ENCODE data around the gene ADGRD2. TPM values are rescaled to one million over a fixed set of nuclear protein-coding genes. Genes with fewer than 3 reads are reported as not detected.
A peak's percentile ranks its signal among the peaks of the same experiment; 100 is the strongest.

ADGRD2 gene
- polyA plus RNA-seq (2013, experiment 1 of 2) = not detected
- polyA plus RNA-seq (2013, experiment 2 of 2) = not detected

- Histone ChIP-seq H2AFZ (ENCODE audit: low read depth, low read length) (no peak within 1 kb of the TSS), H2BK5ac (ENCODE audit: low read depth, low read length, poor library complexity, severe bottlenecking) (no peak within 1 kb of the TSS), H3K23ac (ENCODE audit: low read length in 2 of 2) (peak within 1 kb of the TSS in 1 of 2 experiments; percentile 19), H2BK120ac (ENCODE audit: low read depth, low read length) (no peak within 1 kb of the TSS), H3K9ac (ENCODE audit: low read length) (no peak within 1 kb of the TSS), H2BK15ac (ENCODE audit: low read depth, poor library complexity, severe bottlenecking) (no peak within 1 kb of the TSS), H3K79me1 (replicated peaks; ENCODE audit: low read length, poor library complexity, severe bottlenecking) (no peaks in the 10 kb centered on the region), H2BK12ac (ENCODE audit: low read length in 2 of 2) (no peak within 1 kb of the TSS), H3K4me2 (ENCODE audit: low read length, poor library complexity, severe bottlenecking) (peak within 1 kb of the TSS; percentile 48), H3K4ac (ENCODE audit: low read depth in 1 of 2, low read length in 2 of 2) (no peak within 1 kb of the TSS), H3K27ac (ENCODE audit: low read length, poor library complexity, severe bottlenecking) (no peak within 1 kb of the TSS), H4K8ac (ENCODE audit: low read length) (no peak within 1 kb of the TSS), H4K91ac (ENCODE audit: low read length) (no peak within 1 kb of the TSS), H3K18ac (ENCODE audit: low read depth in 1 of 2, low read length in 2 of 2) (no peak within 1 kb of the TSS), H2AK5ac (ENCODE audit: low read length, severe bottlenecking) (no peak within 1 kb of the TSS), H3K27me3 (ENCODE audit: control insufficient read depth in 1 of 2, insufficient read depth in 1 of 2, low read length in 2 of 2) (peaks cover 56 to 59% of the 10 kb centered on the region in 2 experiments), H3K4me3 (ENCODE audit: insufficient read depth in 1 of 2, low read depth in 1 of 2, low read length in 2 of 2) (peak within 1 kb of the TSS in 1 of 2 experiments; percentile 66), H3K9me3 (ENCODE audit: control insufficient read depth, low read length) (no peaks in the 10 kb centered on the region), H3K36me3 (ENCODE audit: control insufficient read depth in 1 of 2, insufficient read depth in 2 of 2, low read depth in 1 of 2, low read length in 2 of 2) (peaks cover 0 to 2% of the 10 kb centered on the region in 2 experiments), H3K4me1 (ENCODE audit: control insufficient read depth, insufficient read depth, low read depth, low read length) (peaks cover 16% of the 10 kb centered on the region), H3K14ac (ENCODE audit: low read length in 2 of 2) (peak within 1 kb of the TSS in 1 of 2 experiments; percentile 37)
- WGBS = 7% methylated on average over 38 of the region's 41 CpGs
- DNase-seq = peak; percentile 44
Observed at GRCh38 chr9:124450241-124450924, at the start of gene ADGRD2. ADGRD2 (plus strand) TSS chr9:124450451; CDS start chr9:124451667, 1,216 bp downstream.

- H2BK120ac ChIP-seq (ENCODE audit: low read depth, low read length) = no peak overlapping the region
- H3K23ac ChIP-seq (ENCODE audit: low read length in 2 of 2) = no peak overlapping the region
- no peak overlapping the region for H3K18ac ChIP-seq (ENCODE audit: low read depth in 1 of 2, low read length in 2 of 2)
- no peak overlapping the region for H4K91ac ChIP-seq (ENCODE audit: low read length)
- no peaks in the 10 kb centered on the region for H3K9me3 ChIP-seq (ENCODE audit: control insufficient read depth, low read length)
- no peak for DNase-seq
- H4K8ac ChIP-seq (ENCODE audit: low read length) = no peak overlapping the region
- peaks cover 13% of the 10 kb centered on the region for H3K4me1 ChIP-seq (ENCODE audit: control insufficient read depth, insufficient read depth, low read depth, low read length)
- H3K4ac ChIP-seq (ENCODE audit: low read depth in 1 of 2, low read length in 2 of 2) = no peak overlapping the region
- no peaks in the 10 kb centered on the region for H3K27me3 ChIP-seq (ENCODE audit: control insufficient read depth in 1 of 2, insufficient read depth in 1 of 2, low read length in 2 of 2)
- H2BK5ac ChIP-seq (ENCODE audit: low read depth, low read length, poor library complexity, severe bottlenecking) = no peak overlapping the region
- no peak overlapping the region for H3K4me3 ChIP-seq (ENCODE audit: insufficient read depth in 1 of 2, low read depth in 1 of 2, low read length in 2 of 2)
- H2AFZ ChIP-seq (ENCODE audit: low read depth, low read length) = no peak overlapping the region
- WGBS = 97% methylated on average over 3 of the region's 4 CpGs
- peaks cover 37 to 74% of the 10 kb centered on the region in 2 experiments for H3K36me3 ChIP-seq (ENCODE audit: control insufficient read depth in 1 of 2, insufficient read depth in 2 of 2, low read depth in 1 of 2, low read length in 2 of 2)
- H3K14ac ChIP-seq (ENCODE audit: low read length in 2 of 2) = no peak overlapping the region
- H3K27ac ChIP-seq (ENCODE audit: low read length, poor library complexity, severe bottlenecking) = no peak overlapping the region
- no peak overlapping the region for H3K9ac ChIP-seq (ENCODE audit: low read length)
- peaks cover 23% of the 10 kb centered on the region for H3K79me1 ChIP-seq (replicated peaks; ENCODE audit: low read length, poor library complexity, severe bottlenecking)
- no peak overlapping the region for H2AK5ac ChIP-seq (ENCODE audit: low read length, severe bottlenecking)
- H3K4me2 ChIP-seq (ENCODE audit: low read length, poor library complexity, severe bottlenecking) = no peak overlapping the region
- no peak overlapping the region for H2BK12ac ChIP-seq (ENCODE audit: low read length in 2 of 2)
- no peak overlapping the region for H2BK15ac ChIP-seq (ENCODE audit: low read depth, poor library complexity, severe bottlenecking)
Observed at GRCh38 chr9:124403246-124403645, 47.0 kb upstream of the ADGRD2 start.

GRCh38 chr9:124409410-124409809, 40.8 kb upstream of the ADGRD2 start:
- H3K23ac ChIP-seq (ENCODE audit: low read length in 2 of 2) = no peak overlapping the region
- H2BK120ac ChIP-seq (ENCODE audit: low read depth, low read length) = no peak overlapping the region
- H2AK5ac ChIP-seq (ENCODE audit: low read length, severe bottlenecking) = no peak overlapping the region
- no peak overlapping the region for H3K18ac ChIP-seq (ENCODE audit: low read depth in 1 of 2, low read length in 2 of 2)
- no peak for DNase-seq
- H3K4me3 ChIP-seq (ENCODE audit: insufficient read depth in 1 of 2, low read depth in 1 of 2, low read length in 2 of 2) = peak overlapping the region in 1 of 2 experiments; percentile 1
- no peak overlapping the region for H4K91ac ChIP-seq (ENCODE audit: low read length)
- H2BK15ac ChIP-seq (ENCODE audit: low read depth, poor library complexity, severe bottlenecking) = no peak overlapping the region
- peak overlapping the region; percentile 98 for H3K9ac ChIP-seq (ENCODE audit: low read length)
- peaks cover 8% of the 10 kb centered on the region for H3K79me1 ChIP-seq (replicated peaks; ENCODE audit: low read length, poor library complexity, severe bottlenecking)
- H3K4me1 ChIP-seq (ENCODE audit: control insufficient read depth, insufficient read depth, low read depth, low read length) = no peaks in the 10 kb centered on the region
- no peaks in the 10 kb centered on the region for H3K9me3 ChIP-seq (ENCODE audit: control insufficient read depth, low read length)
- H2BK12ac ChIP-seq (ENCODE audit: low read length in 2 of 2) = no peak overlapping the region
- H3K27me3 ChIP-seq (ENCODE audit: control insufficient read depth in 1 of 2, insufficient read depth in 1 of 2, low read length in 2 of 2) = no peaks in the 10 kb centered on the region
- no peak overlapping the region for H3K14ac ChIP-seq (ENCODE audit: low read length in 2 of 2)
- H2BK5ac ChIP-seq (ENCODE audit: low read depth, low read length, poor library complexity, severe bottlenecking) = no peak overlapping the region
- H4K8ac ChIP-seq (ENCODE audit: low read length) = no peak overlapping the region
- peaks cover 25 to 98% of the 10 kb centered on the region in 2 experiments for H3K36me3 ChIP-seq (ENCODE audit: control insufficient read depth in 1 of 2, insufficient read depth in 2 of 2, low read depth in 1 of 2, low read length in 2 of 2)
- 100% methylated on average over 2 of the region's 3 CpGs for WGBS
- H3K27ac ChIP-seq (ENCODE audit: low read length, poor library complexity, severe bottlenecking) = no peak overlapping the region
- H3K4ac ChIP-seq (ENCODE audit: low read depth in 1 of 2, low read length in 2 of 2) = no peak overlapping the region
- H3K4me2 ChIP-seq (ENCODE audit: low read length, poor library complexity, severe bottlenecking) = no peak overlapping the region
- H2AFZ ChIP-seq (ENCODE audit: low read depth, low read length) = no peak overlapping the region

GRCh38 chr9:124410321-124410913, 39.8 kb upstream of the ADGRD2 start:
- Histone ChIP-seq H2BK15ac (ENCODE audit: low read depth, poor library complexity, severe bottlenecking) (no peak overlapping the region), H3K9ac (ENCODE audit: low read length) (peak overlapping the region; percentile 98), H2AFZ (ENCODE audit: low read depth, low read length) (no peak overlapping the region), H3K14ac (ENCODE audit: low read length in 2 of 2) (no peak overlapping the region), H3K23ac (ENCODE audit: low read length in 2 of 2) (no peak overlapping the region), H4K91ac (ENCODE audit: low read length) (no peak overlapping the region), H3K18ac (ENCODE audit: low read depth in 1 of 2, low read length in 2 of 2) (no peak overlapping the region), H3K79me1 (replicated peaks; ENCODE audit: low read length, poor library complexity, severe bottlenecking) (peaks cover 8% of the 10 kb centered on the region), H2BK12ac (ENCODE audit: low read length in 2 of 2) (no peak overlapping the region), H3K4me1 (ENCODE audit: control insufficient read depth, insufficient read depth, low read depth, low read length) (no peaks in the 10 kb centered on the region), H4K8ac (ENCODE audit: low read length) (no peak overlapping the region), H3K36me3 (ENCODE audit: control insufficient read depth in 1 of 2, insufficient read depth in 2 of 2, low read depth in 1 of 2, low read length in 2 of 2) (peaks cover 25 to 88% of the 10 kb centered on the region in 2 experiments), H2BK5ac (ENCODE audit: low read depth, low read length, poor library complexity, severe bottlenecking) (no peak overlapping the region), H2AK5ac (ENCODE audit: low read length, severe bottlenecking) (no peak overlapping the region), H3K4me2 (ENCODE audit: low read length, poor library complexity, severe bottlenecking) (no peak overlapping the region), H3K9me3 (ENCODE audit: control insufficient read depth, low read length) (no peaks in the 10 kb centered on the region), H3K27me3 (ENCODE audit: control insufficient read depth in 1 of 2, insufficient read depth in 1 of 2, low read length in 2 of 2) (no peaks in the 10 kb centered on the region), H2BK120ac (ENCODE audit: low read depth, low read length) (no peak overlapping the region), H3K27ac (ENCODE audit: low read length, poor library complexity, severe bottlenecking) (no peak overlapping the region), H3K4ac (ENCODE audit: low read depth in 1 of 2, low read length in 2 of 2) (no peak overlapping the region), H3K4me3 (ENCODE audit: insufficient read depth in 1 of 2, low read depth in 1 of 2, low read length in 2 of 2) (no peak overlapping the region)
- peak; percentile 31 for DNase-seq
- WGBS = 100% methylated on average over 2 of the region's 3 CpGs

Measured in mesenchymal stem cell (in vitro differentiated cells and primary cell).